ENCODE measurements around the gene TAS2R4.
"Not testable (repeated sequence)": the region's sequence is repeated elsewhere in the genome, so short reads cannot be mapped to it uniquely, and the experiment has no call there.

Gene TAS2R4, protein sequence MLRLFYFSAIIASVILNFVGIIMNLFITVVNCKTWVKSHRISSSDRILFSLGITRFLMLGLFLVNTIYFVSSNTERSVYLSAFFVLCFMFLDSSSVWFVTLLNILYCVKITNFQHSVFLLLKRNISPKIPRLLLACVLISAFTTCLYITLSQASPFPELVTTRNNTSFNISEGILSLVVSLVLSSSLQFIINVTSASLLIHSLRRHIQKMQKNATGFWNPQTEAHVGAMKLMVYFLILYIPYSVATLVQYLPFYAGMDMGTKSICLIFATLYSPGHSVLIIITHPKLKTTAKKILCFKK

DNA sequence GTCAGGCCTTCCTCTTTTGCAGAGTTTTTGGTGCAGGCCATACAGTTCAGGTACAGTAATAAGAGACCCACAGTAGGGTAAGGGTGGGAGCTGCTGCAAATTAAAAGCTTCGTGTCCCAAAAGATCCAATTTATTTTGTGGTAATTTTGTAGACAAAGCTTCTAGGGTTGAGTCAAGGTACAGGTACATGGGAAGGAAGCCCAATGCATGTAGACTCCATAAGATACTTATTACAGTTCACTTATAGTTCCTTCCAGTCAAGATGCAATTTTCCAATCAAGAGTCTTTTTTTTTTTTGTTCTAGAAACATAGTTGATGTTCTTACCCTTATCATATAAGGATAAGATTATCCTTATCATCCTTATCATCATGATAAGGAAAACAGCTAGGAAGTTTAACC lies at the start of gene TAS2R4:
Gene TAS2R4, plus strand, starts transcription at position 301 of the 400 bp plus-strand sequence. CDS start 1,815 bp downstream, outside the sequence.
- DNase-seq = no peak

DNA sequence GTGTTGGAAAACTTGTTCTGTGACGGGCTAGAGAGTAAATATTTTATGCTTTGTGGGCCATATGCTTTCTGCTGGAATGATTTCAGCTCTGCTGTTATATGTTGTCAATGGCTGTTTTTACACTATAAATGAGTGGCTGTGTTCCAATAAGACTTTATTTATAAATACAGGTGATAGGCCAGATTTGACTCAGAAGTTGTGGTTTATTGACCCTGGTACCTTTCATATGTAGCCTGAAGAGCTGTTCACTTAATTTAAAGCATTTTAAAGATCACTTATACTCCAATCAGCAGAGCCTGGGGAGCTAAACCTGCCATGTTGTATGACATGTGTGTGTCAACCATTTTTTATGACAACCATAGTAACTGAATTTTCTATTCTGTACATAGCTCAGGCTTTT lies 47.5 kb upstream of the TAS2R4 start:
- DNase-seq = no peak

DNA sequence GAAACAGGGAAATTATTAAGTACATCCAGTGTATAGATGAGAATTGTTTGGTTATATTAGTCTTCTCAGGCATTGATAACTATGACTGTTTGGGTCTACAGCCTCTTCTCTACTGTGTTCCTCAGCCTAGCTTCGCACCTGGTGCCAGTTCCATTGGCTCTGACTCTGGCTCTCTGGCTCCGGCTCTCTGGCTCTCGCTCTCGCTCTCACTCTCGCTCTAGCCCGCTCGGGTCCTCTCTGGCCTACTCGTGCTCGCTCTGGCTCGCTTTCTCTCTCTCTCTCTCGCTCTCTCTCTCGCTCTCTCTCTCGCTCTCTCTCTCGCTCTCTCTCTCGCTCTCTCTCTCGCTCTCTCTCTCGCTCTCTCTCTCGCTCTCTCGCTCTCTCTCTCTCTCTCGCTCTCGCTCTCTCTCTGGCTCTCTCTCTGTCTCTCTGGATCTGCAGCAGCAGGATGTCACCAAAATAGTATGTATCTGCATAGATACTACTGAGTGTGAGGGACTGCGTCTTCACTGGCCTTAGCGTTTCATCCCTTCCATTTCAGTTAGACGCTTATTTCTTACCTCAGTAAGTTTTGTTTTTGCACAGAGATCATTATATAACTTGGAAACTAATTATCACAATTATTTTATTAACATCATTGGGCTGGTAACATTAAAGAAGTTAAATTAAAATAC lies 44.9 kb upstream of the TAS2R4 start:
- no peak for DNase-seq

DNA sequence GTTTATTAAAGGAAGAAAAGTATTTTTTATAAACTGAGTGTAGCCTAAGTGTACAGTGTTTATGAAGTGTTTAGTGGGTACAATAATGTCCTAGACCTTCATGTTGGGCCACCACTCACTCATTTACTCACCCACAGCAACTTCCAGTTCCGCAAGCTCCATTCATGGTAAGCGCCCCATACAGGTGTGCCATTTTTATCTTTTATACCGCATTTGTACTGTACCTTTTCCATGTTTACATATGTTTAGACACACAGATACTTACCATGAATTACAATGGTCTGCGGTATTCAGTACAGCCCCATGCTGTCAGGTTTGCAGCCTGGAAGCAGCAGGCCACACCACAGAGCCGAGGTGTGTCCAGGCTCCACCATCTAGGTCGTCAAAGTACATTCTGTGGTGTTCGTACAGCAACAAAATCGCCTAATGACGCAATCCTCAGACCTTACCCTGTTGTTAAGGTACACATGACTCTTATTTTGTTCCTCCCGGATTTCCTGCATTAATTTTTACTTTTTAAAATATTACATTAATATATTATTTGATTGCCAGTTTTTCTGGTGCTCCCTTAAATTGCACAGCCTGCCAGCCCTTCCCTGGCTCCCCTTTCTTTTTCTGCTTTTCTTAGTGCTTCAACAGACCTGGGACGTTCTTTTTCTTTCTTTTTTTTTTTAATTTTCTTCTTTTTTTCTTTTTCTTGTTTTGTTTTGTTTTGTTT lies 39.2 kb upstream of the TAS2R4 start:
- DNase-seq = peak; percentile 10

DNA sequence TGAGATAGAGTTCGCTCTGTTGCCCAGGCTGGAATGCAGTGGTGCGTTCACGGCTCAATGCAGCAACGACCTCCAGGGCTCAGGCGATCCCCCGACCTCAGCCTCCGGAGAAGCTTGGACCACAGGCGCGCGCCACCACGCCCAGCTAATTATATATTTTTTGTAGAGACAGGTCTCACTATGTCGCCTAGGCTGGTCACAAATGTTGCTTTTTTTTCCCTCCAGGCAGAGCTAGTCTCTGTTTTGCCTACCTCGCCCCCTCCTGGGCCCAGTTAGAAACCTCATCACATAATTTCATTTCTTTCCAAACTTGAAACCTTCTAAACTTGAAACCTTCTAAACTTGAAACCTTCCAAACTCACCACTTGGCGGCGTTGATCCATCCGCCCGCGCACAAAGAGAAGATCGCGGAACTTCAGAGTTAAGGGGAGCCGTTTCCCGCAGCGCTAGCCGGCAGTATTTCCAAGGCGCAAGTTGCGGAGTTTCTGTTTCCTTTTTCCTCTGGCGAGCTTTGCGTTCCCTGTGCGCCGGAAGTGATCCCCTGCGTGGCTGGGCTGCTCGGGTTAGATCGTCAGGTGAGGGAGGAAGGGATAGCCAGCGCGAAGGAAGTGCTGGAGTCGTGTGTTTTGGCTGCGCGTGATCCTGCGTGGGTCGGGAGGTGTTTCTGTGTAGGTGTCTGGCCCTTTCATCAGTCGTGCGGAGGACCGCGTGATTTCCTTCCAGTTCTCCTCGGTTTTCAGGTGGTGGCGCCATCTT lies 38.5 kb upstream of the TAS2R4 start, which contains the start of gene SSBP1:
Gene SSBP1, plus strand, starts transcription at position 523 of the 756 bp plus-strand sequence. CDS start 809 bp downstream, outside the sequence.
- peak; percentile 94 for DNase-seq

DNA sequence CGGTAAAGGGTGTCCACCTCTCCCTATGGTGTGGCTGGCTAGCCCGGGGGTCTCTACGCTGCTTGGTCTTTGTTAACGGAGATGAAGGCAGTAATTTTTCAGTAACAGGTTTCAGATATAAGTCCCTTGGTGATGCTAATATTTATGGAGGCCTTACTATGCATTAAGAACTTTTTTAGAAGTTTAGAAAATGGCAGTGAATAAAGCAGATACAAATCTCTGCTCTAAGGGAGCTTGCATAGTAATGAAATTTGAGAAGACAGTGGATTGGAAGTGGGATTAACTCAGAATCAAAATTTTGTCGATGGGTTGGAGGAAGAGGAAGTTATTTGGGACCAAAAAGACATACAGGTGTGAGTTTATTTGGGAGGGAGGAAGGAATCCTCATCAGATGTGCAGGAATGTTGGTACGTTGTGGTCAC lies 37.9 kb upstream of the TAS2R4 start:
- no peak for DNase-seq

DNA sequence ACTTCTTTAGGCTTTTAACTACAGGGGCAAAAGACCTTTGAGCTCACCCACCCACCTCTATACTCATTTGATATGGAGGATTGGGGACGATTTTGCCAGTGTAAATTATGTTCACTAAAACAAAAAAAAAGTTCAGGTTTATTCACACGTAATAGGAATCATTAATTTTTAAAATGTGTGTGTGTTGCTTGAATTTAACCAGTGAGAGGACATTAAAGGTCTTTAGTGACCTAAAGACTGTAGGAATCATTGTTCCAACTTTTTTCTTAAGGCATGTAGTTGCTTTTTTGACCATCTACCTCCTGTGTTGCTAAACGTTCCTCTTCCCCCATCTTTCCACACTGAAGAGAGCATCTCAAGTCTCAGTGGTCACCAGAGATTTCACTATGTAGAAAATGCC lies 37.2 kb upstream of the TAS2R4 start:
- DNase-seq = no peak

DNA sequence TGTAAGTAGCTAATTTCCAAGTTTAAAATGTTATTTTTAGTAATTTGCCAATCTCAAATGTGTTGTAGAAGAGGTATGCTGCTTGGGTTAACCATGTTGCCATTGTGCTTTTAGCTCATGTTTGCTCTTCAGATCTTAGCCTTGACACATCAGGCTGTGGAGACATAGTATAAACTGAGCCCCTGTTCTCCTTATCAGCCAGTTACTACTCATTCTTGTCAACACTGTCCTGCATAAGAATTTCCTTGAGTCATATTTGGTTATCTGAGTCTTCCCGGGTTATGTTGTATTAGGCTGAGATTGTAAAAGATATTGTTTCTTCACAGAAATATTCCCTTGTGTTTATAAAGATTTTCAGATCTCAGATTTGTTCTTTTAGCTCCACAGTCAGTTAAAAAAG lies 34.2 kb upstream of the TAS2R4 start:
- DNase-seq = no peak

DNA sequence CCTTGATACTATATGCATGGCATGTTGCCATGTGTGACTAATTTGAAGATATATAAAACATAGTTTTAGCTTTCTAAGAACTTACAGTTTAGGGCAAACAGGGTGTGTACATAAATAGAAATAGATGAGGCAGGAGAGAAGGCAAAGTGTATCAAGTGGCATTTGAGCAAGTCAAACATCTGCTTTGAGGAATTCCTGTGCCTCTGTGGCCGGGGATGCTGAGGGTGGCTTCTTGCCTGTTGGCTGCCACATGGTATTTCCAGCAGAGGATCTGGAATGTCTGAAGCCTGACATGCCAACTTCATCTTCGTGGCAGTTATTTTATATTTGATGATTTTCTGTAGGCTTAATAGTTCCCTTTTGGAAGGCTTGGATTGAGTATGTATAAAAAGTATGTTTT lies 32.3 kb upstream of the TAS2R4 start:
- DNase-seq = no peak

DNA sequence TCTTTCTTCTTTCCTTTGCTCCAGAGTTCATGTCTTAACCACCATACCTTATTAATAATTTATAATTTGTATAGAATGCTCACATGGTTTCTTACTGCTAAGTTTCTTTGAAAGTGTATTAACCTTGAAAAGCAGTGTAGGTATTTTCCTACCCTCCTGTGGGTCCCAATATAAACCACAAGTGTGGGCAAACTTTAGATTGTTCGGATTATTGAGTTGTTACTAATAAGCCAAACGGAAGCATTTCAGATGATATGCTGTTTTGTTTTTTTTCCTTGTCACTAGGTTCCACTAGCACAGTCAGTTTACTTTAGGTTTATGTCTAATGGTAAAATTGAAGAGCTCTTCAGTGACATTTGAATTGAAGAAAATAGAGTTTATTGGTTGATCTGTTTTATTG lies 28.1 kb upstream of the TAS2R4 start:
- DNase-seq = no peak

DNA sequence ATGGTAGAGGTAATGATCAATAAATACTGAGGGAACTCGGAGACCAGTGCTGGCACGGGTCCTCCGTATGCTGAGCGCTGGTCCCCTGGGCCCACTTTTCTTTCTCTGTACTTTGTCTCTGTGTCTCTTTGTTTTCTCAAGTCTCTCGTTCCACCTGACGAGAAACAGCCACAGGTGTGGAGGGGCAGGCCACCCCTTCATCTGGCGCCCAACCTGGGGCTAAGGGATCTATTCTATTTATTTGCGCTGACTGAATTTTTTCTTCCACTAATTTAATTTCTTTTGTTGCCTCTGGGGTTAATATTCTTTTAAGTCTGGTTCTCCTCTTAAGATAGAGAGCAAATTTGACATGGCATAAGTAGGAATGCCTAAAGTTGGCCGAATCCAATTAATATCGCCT lies 24.6 kb upstream of the TAS2R4 start:
- DNase-seq = not testable (repeated sequence)

DNA sequence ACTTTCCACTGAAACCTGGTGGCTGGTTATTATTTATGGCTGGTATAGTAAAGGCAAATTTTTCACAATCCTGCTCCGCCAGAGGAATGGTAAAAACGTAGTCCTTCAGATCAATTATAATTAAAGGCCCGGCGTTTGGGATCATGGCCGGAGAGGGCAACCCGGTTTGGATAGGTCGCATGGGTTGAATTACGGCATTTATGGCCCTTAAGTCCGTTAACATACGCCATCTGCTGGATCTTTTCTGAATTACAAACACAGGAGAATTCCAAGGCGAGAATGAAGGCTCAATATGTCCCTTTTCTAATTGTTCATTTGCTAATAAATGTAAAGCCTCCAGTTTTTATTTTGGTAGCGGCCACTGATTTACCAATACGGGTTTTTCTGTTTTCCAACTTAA lies 23.8 kb upstream of the TAS2R4 start:
- DNase-seq = no peak

DNA sequence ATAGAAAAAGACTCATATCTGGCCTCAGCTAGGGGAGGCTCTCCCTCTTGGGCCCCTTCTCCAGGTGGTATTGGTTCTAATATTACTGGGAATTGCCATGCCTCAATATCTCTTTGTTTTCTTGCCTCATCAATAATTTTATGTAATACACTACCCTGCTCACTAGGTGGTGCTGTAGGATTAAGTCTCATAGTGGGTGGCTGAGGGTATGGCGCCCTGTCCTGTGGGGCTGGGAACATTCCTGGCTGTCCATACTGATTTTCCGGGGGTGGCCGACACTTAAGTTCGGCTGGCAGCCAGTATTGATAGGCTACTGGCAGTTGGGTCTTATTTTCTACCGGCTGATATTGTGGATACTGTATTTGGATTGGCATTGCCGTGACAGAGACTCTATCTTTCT lies 21.5 kb upstream of the TAS2R4 start:
- DNase-seq = no peak

DNA sequence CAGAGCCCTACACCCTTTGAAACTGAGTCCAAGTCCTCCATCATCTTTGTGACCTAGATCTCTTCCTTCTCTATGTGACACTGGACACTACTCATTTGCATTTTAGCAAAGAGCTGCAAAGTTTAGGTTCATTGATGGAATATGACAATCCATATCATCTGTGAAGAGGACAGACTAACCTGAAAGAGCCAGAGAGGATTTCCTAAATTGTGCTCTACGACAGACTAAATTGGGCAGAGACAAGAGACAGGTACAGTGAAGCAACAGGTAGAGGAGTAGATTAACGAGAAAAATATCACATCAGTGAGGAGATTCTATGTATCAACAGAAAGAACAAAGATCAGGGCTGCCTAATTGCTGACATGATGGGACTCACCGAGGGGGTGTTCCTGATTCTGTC lies 12.7 kb upstream of the TAS2R4 start, which contains the start of gene TAS2R3:
Gene TAS2R3, plus strand, starts transcription at position 301 of the 400 bp plus-strand sequence. Its CDS starts 62 bp downstream, at position 363.
- no peak for DNase-seq

DNA sequence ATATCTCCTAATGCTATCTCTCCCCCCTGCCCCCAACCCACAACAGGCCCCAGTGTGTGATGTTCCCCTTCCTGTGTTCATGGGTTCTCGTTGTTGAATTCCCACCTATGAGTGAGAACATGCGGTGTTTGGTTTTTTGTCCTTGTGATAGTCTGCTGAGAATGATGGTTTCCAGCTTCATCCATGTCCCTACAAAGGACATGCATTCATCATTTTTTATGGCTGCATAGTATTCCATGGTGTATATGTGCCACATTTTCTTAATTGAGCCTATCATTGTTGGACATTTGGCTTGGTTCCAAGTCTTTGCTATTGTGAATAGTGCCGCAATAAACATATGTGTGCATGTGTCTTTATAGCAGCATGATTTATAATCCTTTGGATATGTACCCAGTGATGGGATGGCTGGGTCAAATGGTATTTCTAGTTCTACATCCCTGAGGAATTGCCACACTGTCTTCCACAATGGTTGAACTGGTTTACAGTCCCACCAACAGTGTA lies 6.3 kb upstream of the TAS2R4 start:
- not testable (repeated sequence) for DNase-seq

DNA sequence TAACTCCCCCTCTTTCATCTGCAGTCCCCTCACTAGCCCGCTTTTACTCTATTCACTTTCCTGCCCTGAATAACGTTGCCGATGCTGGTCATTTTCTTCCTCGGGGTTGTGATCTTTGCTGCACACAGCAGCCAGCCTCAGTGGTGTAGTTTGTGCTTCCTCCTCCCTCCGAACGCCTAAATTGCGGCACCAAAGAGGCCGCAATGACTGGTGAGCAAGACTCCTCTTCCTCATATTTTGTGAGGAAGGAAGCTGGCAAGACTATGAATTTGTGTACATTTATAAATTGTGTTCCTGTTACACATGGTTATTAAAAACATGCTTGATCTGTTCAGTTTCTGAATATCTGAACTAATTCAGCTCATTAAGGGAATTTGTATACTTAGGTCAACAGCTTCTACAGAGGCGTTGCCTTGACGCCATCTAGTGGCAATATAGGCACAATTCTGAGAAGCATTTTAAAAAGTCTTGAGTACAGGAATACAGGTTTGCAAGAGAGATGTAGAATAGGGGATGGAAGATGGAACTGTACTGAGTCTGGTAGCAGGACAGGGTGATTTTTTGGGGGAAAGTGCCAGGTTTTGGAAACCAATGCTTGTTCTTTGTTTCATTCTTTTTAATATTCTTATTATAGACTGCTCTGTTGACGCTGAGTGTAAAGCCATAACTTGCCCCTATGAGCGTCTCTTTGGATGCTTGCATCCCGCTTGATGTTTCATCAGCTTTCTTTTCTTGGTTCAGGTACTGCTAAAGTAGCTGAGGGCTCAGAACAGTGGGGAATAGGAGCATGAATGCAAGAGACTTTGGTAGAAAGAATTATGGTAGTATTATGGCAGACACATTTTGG lies 9.5 kb downstream of the TAS2R4 start:
- peak; percentile 33 for DNase-seq

DNA sequence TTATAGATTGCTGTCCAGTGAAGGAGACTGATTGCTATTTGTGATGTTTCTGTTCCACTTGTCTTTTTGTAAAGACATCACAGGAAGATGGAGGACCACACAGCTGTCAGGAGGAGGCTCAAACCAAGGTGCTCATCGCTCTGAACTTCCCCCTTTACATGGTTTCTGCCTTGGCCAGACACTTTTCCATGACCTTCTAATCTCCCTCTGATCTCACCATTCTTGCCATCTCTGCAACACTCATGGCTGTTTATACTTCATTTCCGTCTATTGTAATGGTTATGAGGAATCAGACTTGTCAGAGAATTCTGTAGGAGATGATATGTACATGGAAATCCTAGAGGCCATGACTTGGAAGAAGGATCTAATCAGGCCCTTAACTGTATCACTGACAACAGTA lies 11.8 kb downstream of the TAS2R4 start:
- DNase-seq = no peak

DNA sequence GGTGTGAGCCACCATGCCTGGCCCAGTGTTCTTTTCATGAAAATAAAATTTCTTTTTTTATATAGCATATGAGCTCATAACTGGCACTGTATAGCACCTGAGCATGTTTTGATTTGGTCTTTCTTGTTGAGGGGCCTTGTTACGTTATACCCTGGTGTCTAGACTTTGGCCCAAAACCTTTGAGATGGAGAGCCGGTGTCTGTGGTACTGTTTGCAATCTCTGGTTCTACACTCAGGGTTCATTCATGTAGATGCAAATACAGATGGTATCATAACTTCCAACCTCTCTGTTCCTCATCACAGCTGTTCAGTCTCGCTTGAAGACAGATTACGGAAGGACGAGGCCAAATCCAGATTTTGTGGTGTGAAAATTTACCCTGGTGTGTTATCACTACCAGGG lies 13.4 kb downstream of the TAS2R4 start, which contains the start of gene TAS2R5:
Gene TAS2R5, plus strand, starts transcription at position 301 of the 400 bp plus-strand sequence. CDS start 145 bp downstream, outside the sequence.
- DNase-seq = no peak

DNA sequence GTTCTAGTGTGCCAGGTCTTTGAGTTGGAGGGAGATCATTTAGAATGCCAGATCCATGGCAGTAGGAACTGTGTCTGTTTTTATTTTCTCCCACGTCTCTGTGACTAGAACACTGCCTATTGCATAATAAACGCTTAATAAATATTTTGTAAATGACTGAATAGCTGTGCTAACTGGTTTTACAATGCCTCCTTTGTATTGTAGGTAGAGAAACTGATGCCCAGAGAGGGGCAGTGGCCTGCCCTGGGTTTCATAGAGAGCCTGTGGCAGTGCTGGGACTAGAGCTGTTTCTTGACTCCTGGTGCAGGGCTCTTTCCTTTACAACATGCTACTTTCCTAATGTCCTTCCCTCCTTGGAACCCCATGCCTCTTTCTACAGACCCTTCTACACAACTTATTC lies 16.1 kb downstream of the TAS2R4 start:
- DNase-seq = no peak

DNA sequence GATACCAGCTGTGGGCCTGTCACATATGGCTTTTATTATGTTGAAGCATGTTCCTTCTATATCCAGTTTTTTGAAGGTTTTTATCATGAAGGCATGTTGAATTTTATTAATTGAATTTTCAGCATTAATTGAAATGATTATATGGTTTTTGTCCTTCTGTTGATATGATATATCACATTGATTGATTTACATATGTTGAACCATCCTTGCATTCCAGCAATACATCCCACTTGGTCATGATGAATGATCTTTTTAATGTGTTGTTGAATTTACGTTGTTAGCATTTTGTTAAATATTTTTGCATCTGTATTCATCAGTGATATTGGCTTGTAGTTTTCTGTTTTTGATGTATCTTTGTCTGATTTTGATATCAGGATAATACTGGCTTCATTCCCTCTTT lies 43.6 kb downstream of the TAS2R4 start:
- no peak for DNase-seq

DNA sequence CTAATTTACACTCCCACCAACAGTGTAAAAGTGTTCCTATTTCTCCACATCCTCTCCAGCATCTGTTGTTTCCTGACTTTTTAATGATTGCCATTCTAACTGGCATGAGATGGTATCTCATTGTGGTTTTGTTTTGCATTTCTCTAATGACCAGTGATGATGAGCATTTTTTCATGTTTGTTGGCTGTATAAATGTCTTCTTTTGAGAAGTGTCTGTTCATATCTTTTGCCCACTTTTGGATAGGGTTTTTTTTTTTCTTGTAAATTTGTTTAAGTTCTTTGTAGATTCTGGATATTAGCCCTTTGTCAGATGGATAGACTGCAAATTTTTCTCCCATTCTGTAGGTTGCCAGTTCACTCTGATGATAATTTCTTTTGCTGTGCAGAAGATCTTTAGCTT lies 46.0 kb downstream of the TAS2R4 start:
- DNase-seq = not testable (repeated sequence)
